H9 (cell line): ENCODE results near the gene C2CD4A. TPM values are rescaled to one million over a fixed set of nuclear protein-coding genes. Genes with fewer than 3 reads are reported as not detected.

Experiments used
- DNase-seq: peaks from one replicate; pipeline ENCODE4 v3.0.0-alpha.2; 2017
- H2AFZ ChIP-seq: one replicate; pipeline ENCODE4 v1.6.1; 2013; ENCODE audit warnings: mild to moderate bottlenecking, low read length, control low read depth, moderate library complexity
- H2AK5ac ChIP-seq: 2 replicates; pipeline ENCODE4 v1.6.1; 2013; ENCODE audit warnings: low read length, control low read depth, mixed read lengths; ENCODE audit not compliant: insufficient read length
- H2BK120ac ChIP-seq: one replicate; pipeline ENCODE4 v1.6.1; 2013; ENCODE audit warnings: low read depth, mild to moderate bottlenecking, low read length, control low read depth, inconsistent platforms; ENCODE audit not compliant: poor library complexity, severe bottlenecking
- H2BK12ac ChIP-seq: 2 replicates; pipeline ENCODE4 v1.6.1; 2013; ENCODE audit warnings: low read length, control low read depth, mixed read lengths, low read depth; ENCODE audit not compliant: insufficient read length
- H2BK15ac ChIP-seq: 2 replicates; pipeline ENCODE4 v1.6.1; 2013; ENCODE audit warnings: low read depth, low read length, control low read depth
- H2BK20ac ChIP-seq: one replicate; pipeline ENCODE4 v1.6.1; 2013; ENCODE audit warnings: low read depth, mild to moderate bottlenecking, low read length, control low read depth, inconsistent platforms; ENCODE audit not compliant: poor library complexity, severe bottlenecking
- H2BK5ac ChIP-seq: 2 replicates; pipeline ENCODE4 v1.6.1; 2013; ENCODE audit warnings: low read length, control low read depth, mixed read lengths; ENCODE audit not compliant: insufficient read length
- H3K14ac ChIP-seq: 2 replicates; pipeline ENCODE4 v1.6.1; 2013; ENCODE audit warnings: low read length, control low read depth; ENCODE audit not compliant: insufficient read depth
- H3K18ac ChIP-seq: 2 replicates; pipeline ENCODE4 v1.6.1; 2013; ENCODE audit warnings: low read depth, mild to moderate bottlenecking, mixed read lengths, low read length, control low read depth; ENCODE audit not compliant: insufficient read length
- H3K23ac ChIP-seq: 2 replicates; pipeline ENCODE4 v1.6.1; 2013; ENCODE audit warnings: low read length, control low read depth, mixed read lengths, low read depth; ENCODE audit not compliant: insufficient read length
- H3K23me2 ChIP-seq: 2 replicates; pipeline ENCODE4 v1.6.1; 2013; ENCODE audit warnings: low read depth, mild to moderate bottlenecking, mixed read lengths, low read length, control low read depth; ENCODE audit not compliant: insufficient read length, poor library complexity, severe bottlenecking
- H3K27ac ChIP-seq: 2 replicates; pipeline ENCODE4 v1.5.1; 2013; ENCODE audit warnings: low read length, control low read depth, mixed read lengths, low read depth; ENCODE audit not compliant: insufficient read length
- H3K27me3 ChIP-seq: 2 replicates; pipeline ENCODE4 v1.6.1; 2013; ENCODE audit warnings: low read length, control low read depth, inconsistent platforms; ENCODE audit not compliant: insufficient read depth
- H3K4ac ChIP-seq: 2 replicates; pipeline ENCODE4 v1.6.1; 2013; ENCODE audit warnings: low read depth, mild to moderate bottlenecking, control low read depth, inconsistent platforms, low read length, moderate library complexity
- H3K4me1 ChIP-seq: 2 replicates; pipeline ENCODE4 v1.6.1; 2013; ENCODE audit warnings: low read length, control low read depth, inconsistent platforms; ENCODE audit not compliant: insufficient read depth
- H3K4me2 ChIP-seq: 2 replicates; pipeline ENCODE4 v1.6.1; 2013; ENCODE audit warnings: low read length, control low read depth, mixed read lengths; ENCODE audit not compliant: insufficient read length, insufficient read depth
- H3K56ac ChIP-seq: 2 replicates; pipeline ENCODE4 v1.6.1; 2013; ENCODE audit warnings: low read depth, mild to moderate bottlenecking, mixed read lengths, low read length, control low read depth; ENCODE audit not compliant: insufficient read length
- H3K79me1 ChIP-seq: 2 replicates; pipeline ENCODE4 v1.6.1; 2013; ENCODE audit warnings: low read depth, mild to moderate bottlenecking, moderate library complexity, low read length, control low read depth, inconsistent platforms; ENCODE audit not compliant: insufficient read depth, poor library complexity, severe bottlenecking
- H3K79me2 ChIP-seq: 2 replicates; pipeline ENCODE4 v1.6.1; 2013; ENCODE audit warnings: low read length, control low read depth, inconsistent platforms; ENCODE audit not compliant: insufficient read depth
- H3K9ac ChIP-seq: 2 replicates; pipeline ENCODE4 v1.6.1; 2013; ENCODE audit warnings: low read length, control low read depth, mixed read lengths; ENCODE audit not compliant: insufficient read length; ENCODE audit errors: extremely low read depth
- H3K9me3 ChIP-seq: one replicate; pipeline ENCODE4 v1.6.1; 2013; ENCODE audit warnings: low read depth, low read length, inconsistent platforms; ENCODE audit not compliant: control insufficient read depth
- H3T11ph ChIP-seq: one replicate; pipeline ENCODE4 v1.6.1; 2013; ENCODE audit warnings: mild to moderate bottlenecking, low read length, control low read depth, inconsistent platforms
- H4K20me1 ChIP-seq: one replicate; pipeline ENCODE4 v1.6.1; 2013; ENCODE audit not compliant: control insufficient read depth, insufficient read length, insufficient read depth
- H4K5ac ChIP-seq: 2 replicates; pipeline ENCODE4 v1.6.1; 2013; ENCODE audit warnings: low read depth, mild to moderate bottlenecking, mixed read lengths, low read length, control low read depth; ENCODE audit not compliant: insufficient read length
- H4K8ac ChIP-seq: replicated peaks from 2 replicates; pipeline ENCODE4 v1.6.1; 2013; ENCODE audit warnings: low read length, control low read depth, mixed read lengths, low read depth; ENCODE audit not compliant: insufficient read length
- H4K91ac ChIP-seq: 2 replicates; pipeline ENCODE4 v1.6.1; 2013; ENCODE audit warnings: low read depth, mild to moderate bottlenecking, moderate library complexity, mixed read lengths, low read length, control low read depth; ENCODE audit not compliant: insufficient read length
- H3K27ac Mint-ChIP-seq, 3 experiments: 2 replicates in 2 of 3; 3 replicates in 1 of 3; pipeline ENCODE4 v1.8.0; 2020 to 2021; ENCODE audit warnings: mixed read lengths in 3 of 3, mild to moderate bottlenecking in 1 of 3, moderate library complexity in 1 of 3
- H3K27me3 Mint-ChIP-seq: 2 replicates; pipeline ENCODE4 v1.8.0; 2021; ENCODE audit warnings: low read depth, mild to moderate bottlenecking, moderate library complexity, mixed read lengths
- H3K36me3 Mint-ChIP-seq, 3 experiments: 2 replicates in 2 of 3; 3 replicates in 1 of 3; pipeline ENCODE4 v1.8.0; 2020 to 2021; ENCODE audit warnings: low read depth in 3 of 3, mixed read lengths in 3 of 3; ENCODE audit not compliant: insufficient read depth in 1 of 3
- H3K4me1 Mint-ChIP-seq, 2 experiments: 2 replicates each; pipeline ENCODE4 v1.8.0; 2020; ENCODE audit warnings: mixed read lengths in 2 of 2
- H3K4me3 Mint-ChIP-seq, 2 experiments: 2 replicates in 1 of 2; 3 replicates in 1 of 2; pipeline ENCODE4 v1.8.0; 2020 to 2021; ENCODE audit warnings: mild to moderate bottlenecking in 2 of 2, mixed read lengths in 2 of 2, moderate library complexity in 1 of 2
- H3K9me3 Mint-ChIP-seq, 2 experiments: 2 replicates in 1 of 2; 3 replicates in 1 of 2; pipeline ENCODE4 v1.8.0; 2020; ENCODE audit warnings: mild to moderate bottlenecking in 2 of 2, mixed read lengths in 2 of 2, moderate library complexity in 1 of 2
- CTCF ChIP-seq: fragments of 200-600 bp; sonication (generic); conservative IDR thresholded peaks from 3 replicates; pipeline ENCODE4 v1.8.0; 2021; ENCODE audit warnings: antibody characterized with exemption, mild to moderate bottlenecking
- WGBS: extraction: QIAGEN DNeasy Blood & Tissue Kit; methylation state at CpG from one replicate; pipeline ENCODE4 v1.1.7; 2013; ENCODE audit warnings: missing lambda C conversion rate, low lambda C conversion rate, mixed read lengths; ENCODE audit not compliant: insufficient read length; ENCODE audit errors: extremely low coverage; 5-methylcytosine and 5-hydroxymethylcytosine counted together
- total RNA-seq: library from RNA; stranded (reverse); gene quantifications from 2 replicates; pipeline ENCODE4 v1.2.1, GENCODE V29; 2021

C2CD4A gene
- total RNA-seq, 1 experiment from 2014 or later, result not detected

GRCh38 chr15:62105266-62105665, 38.5 kb downstream of the C2CD4A start:
- whole genome bisulfite sequencing, result no CpG with 5 or more reads among the region's 11 CpGs
- Mint-ChIP-seq H3K36me3 (no peaks in the 10 kb centered on the region), H3K27me3 (no peaks in the 10 kb centered on the region; the same call in 1 of the 2 replicates), H3K9me3 (no peaks in the 10 kb centered on the region), H3K27ac (no peak overlapping the region), H3K4me1 (no peaks in the 10 kb centered on the region), H3K4me3 (no peak overlapping the region)
- Histone ChIP-seq H3K79me1 (no peaks in the 10 kb centered on the region), H3K27me3 (no peaks in the 10 kb centered on the region), H3K56ac (no peak overlapping the region), H3K23me2 (no peaks in the 10 kb centered on the region), H2BK15ac (no peak overlapping the region), H3K27ac (no peak overlapping the region), H3K9me3 (no peaks in the 10 kb centered on the region), H3K4me1 (0 out of 2 replicates have a peak, but pooled peaks cover 2% of the 10 kb centered on the region), H2BK12ac (no peak overlapping the region), H2BK20ac (no peak overlapping the region), H3K14ac (no peak overlapping the region), H3K18ac (no peak overlapping the region), H4K5ac (no peak overlapping the region), H2AK5ac (no peak overlapping the region), H4K20me1 (no peaks in the 10 kb centered on the region), H2AFZ (no peak overlapping the region), H4K8ac (no peak overlapping the region), H2BK120ac (no peak overlapping the region), H3K23ac (no peak overlapping the region), H3K4me2 (no peak overlapping the region), H3K79me2 (no peaks in the 10 kb centered on the region), H3K9ac (no peak overlapping the region), H3T11ph (no peak overlapping the region), H4K91ac (no peak overlapping the region), H3K4ac (no peak overlapping the region), H2BK5ac (no peak overlapping the region)
- no peak for DNase-seq
- TF ChIP-seq CTCF, result no peak
